Type B pancreatic cell (in vitro differentiated cells): Measurements from ENCODE around the gene MLX. TPM values are rescaled to one million over a fixed set of nuclear protein-coding genes. Genes with fewer than 3 reads are reported as not detected.

Source experiments
- DNase-seq: peaks from one replicate; pipeline ENCODE4 v3.0.0; 2021; ENCODE audit warnings: mixed read lengths; ENCODE audit not compliant: unreplicated experiment; ENCODE audit errors: extremely low spot score
- H3K27ac Mint-ChIP-seq: 2 replicates; pipeline ENCODE4 v1.8.0; 2021; ENCODE audit warnings: mild to moderate bottlenecking, mixed read lengths
- H3K27me3 Mint-ChIP-seq: 2 replicates; pipeline ENCODE4 v1.8.0; 2021; ENCODE audit warnings: mixed read lengths
- H3K36me3 Mint-ChIP-seq: 2 replicates; pipeline ENCODE4 v1.8.0; 2021; ENCODE audit warnings: mixed read lengths
- H3K4me1 Mint-ChIP-seq: one replicate; pipeline ENCODE4 v1.8.0; 2021; ENCODE audit warnings: mixed read lengths; ENCODE audit not compliant: unreplicated experiment
- H3K4me3 Mint-ChIP-seq: 2 replicates; pipeline ENCODE4 v1.8.0; 2021; ENCODE audit warnings: mild to moderate bottlenecking, mixed read lengths
- H3K9me3 Mint-ChIP-seq: 2 replicates; pipeline ENCODE4 v1.8.0; 2021; ENCODE audit warnings: mixed read lengths
- total RNA-seq: library from RNA; stranded (reverse); gene quantifications from 2 replicates; pipeline ENCODE4 v1.2.1, GENCODE V29; 2021; ENCODE audit warnings: low replicate concordance
- TF ChIP-seq, protein P1 (sequence below): fragments of 200-600 bp; sonication (generic); conservative IDR thresholded peaks from 2 replicates; pipeline ENCODE4 v1.5.0; 2021; ENCODE audit warnings: antibody characterized with exemption, mild to moderate bottlenecking

MLX gene
- total RNA-seq, 1 donor from 2014 or later: 32.3 TPM

DNA sequence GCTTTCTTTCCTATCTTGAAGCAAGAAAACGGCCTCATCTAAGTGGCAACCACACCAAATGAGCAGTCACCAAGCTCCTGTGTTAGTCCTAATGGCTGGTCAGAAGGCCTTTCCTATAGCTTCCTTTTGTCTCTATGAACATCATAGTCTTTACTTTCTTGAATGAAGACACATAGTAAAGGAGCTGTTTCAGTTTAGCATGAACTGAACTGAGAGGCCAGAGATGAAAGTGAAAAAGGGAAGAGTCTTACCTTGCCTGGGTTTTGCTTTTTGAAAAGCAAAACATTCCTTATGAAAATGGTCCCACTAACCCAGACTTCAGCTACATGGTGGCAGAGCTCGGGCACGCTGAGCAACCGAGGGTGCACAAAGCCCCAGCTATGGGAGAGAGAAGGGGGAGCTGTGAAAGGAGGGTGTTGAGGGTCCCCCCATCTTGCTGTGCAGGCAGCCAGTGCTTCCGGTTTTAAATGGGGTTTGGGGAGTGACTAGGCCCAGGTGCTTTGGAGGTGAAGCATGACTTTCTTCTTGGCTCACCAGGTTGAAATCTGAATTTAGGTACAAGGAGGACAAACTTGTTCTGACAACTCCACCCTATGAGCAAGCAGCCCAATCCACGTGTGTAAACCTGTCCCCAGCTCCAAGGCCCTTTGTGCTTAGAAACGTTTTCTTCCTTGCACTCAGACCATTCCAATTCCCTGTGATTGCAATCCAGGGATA lies 19.8 kb downstream of the MLX start:
- DNase-seq: no peak
- peaks cover 26% of the 10 kb centered on the region for H3K36me3 Mint-ChIP-seq
- no peaks in the 10 kb centered on the region for H3K27me3 Mint-ChIP-seq
- H3K4me3 Mint-ChIP-seq: peak overlapping the region; percentile 61
- H3K4me1 Mint-ChIP-seq: no peaks in the 10 kb centered on the region
- no peaks in the 10 kb centered on the region for H3K9me3 Mint-ChIP-seq
- TF ChIP-seq, protein P1, sequence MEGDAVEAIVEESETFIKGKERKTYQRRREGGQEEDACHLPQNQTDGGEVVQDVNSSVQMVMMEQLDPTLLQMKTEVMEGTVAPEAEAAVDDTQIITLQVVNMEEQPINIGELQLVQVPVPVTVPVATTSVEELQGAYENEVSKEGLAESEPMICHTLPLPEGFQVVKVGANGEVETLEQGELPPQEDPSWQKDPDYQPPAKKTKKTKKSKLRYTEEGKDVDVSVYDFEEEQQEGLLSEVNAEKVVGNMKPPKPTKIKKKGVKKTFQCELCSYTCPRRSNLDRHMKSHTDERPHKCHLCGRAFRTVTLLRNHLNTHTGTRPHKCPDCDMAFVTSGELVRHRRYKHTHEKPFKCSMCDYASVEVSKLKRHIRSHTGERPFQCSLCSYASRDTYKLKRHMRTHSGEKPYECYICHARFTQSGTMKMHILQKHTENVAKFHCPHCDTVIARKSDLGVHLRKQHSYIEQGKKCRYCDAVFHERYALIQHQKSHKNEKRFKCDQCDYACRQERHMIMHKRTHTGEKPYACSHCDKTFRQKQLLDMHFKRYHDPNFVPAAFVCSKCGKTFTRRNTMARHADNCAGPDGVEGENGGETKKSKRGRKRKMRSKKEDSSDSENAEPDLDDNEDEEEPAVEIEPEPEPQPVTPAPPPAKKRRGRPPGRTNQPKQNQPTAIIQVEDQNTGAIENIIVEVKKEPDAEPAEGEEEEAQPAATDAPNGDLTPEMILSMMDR: no peak
- peak overlapping the region; percentile 82 for H3K27ac Mint-ChIP-seq

DNA sequence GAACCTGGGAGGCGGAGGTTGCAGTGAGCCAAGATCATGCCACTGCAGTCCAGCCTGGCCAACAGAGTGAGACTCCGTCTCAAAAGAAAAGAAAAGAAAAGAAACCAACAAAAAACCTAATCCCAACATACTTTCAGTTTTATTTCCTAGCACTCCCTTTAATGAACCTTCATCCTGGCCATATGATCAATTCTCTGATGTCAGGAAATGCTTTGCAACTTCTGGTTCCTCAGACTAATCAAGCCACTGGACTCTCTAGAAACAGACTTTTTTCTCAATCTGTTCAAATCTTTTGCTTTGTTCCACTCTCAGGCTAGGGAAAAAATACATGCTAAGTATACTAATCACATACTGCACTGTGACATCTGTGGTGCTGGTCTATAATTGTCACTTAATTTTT lies 24.0 kb downstream of the MLX start:
- peaks cover 20% of the 10 kb centered on the region for H3K36me3 Mint-ChIP-seq
- H3K4me1 Mint-ChIP-seq: no peaks in the 10 kb centered on the region
- H3K27ac Mint-ChIP-seq: no peak overlapping the region
- H3K9me3 Mint-ChIP-seq: no peaks in the 10 kb centered on the region
- TF ChIP-seq, protein P1: no peak
- no peak overlapping the region for H3K4me3 Mint-ChIP-seq
- no peak for DNase-seq
- no peaks in the 10 kb centered on the region for H3K27me3 Mint-ChIP-seq

DNA sequence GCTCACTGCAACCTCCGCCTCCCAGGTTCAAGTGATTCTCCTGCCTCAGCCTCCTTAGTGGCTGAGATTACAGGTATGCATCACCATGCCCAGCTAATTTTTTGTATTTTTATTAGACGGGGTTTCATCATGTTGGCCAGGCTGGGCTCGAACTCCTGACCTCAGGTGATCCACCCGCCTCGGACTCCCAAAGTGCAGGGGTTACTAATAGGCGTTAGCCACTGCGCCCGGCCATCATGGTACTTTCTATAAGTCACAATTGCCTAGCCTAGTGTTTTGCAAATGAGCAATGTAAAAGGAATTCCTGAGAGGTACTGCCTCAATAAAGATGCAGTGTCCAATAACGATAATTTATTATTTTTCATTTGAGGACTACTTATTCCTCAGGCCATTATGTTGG lies 24.5 kb downstream of the MLX start:
- no peaks in the 10 kb centered on the region for H3K27me3 Mint-ChIP-seq
- H3K27ac Mint-ChIP-seq: no peak overlapping the region
- peaks cover 2% of the 10 kb centered on the region for H3K4me1 Mint-ChIP-seq
- no peaks in the 10 kb centered on the region for H3K9me3 Mint-ChIP-seq
- TF ChIP-seq, protein P1: no peak
- peaks cover 23% of the 10 kb centered on the region for H3K36me3 Mint-ChIP-seq
- no peak overlapping the region for H3K4me3 Mint-ChIP-seq
- no peak for DNase-seq

DNA sequence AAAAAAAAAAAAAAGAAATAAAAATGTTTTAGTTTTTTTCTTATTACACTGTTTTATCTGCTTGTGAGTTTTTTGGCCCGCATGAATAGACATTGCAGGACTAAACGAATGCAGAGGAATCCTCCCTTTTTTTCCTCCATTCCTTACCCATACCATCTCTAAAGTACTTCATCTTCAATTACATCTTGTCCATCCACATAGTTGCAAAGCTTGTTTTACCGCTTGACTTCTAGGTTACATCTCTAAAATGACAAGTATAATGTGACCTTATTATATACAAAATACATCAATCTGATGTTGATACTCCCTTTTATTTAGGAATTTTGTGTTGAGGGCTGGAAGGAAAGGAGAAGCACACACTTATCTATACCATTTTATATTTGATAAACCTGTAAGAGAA lies 29.5 kb downstream of the MLX start:
- Mint-ChIP-seq H3K27ac (peak overlapping the region; percentile 37), H3K9me3 (no peaks in the 10 kb centered on the region), H3K27me3 (no peaks in the 10 kb centered on the region), H3K4me3 (peak overlapping the region; percentile 56), H3K36me3 (peaks cover 14% of the 10 kb centered on the region), H3K4me1 (peaks cover 8% of the 10 kb centered on the region)
- DNase-seq: no peak
- TF ChIP-seq, protein P1: no peak

DNA sequence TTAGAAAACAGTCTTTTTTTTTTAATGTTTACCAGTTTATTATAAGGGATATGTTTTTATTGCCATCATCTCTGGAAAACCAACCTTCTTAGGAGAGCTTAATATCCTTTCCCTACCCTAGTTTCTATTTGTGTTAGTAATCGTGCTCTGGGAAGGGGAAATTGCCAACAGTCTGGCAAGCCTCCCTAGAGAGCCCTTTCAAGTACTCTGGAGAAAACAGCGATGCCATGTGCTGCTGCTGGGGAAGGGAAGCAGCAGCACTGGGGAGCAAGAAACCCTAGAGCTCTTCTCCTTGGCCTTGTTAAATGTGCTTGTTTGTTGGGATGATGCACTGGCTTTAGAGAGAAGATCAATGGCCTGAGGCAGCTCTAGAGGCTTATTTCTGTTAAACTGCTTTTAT lies 32.0 kb downstream of the MLX start:
- Mint-ChIP-seq H3K27ac (no peak overlapping the region), H3K27me3 (no peaks in the 10 kb centered on the region), H3K4me3 (no peak overlapping the region), H3K36me3 (peaks cover 16% of the 10 kb centered on the region), H3K4me1 (peaks cover 14% of the 10 kb centered on the region), H3K9me3 (no peaks in the 10 kb centered on the region)
- DNase-seq: no peak
- TF ChIP-seq, protein P1: no peak
